ENCODE measurements around the gene ZNF491.
"Not testable (repeated sequence)": the region's sequence is repeated elsewhere in the genome, so short reads cannot be mapped to it uniquely, and the experiment has no call there.

Gene ZNF491

DNA sequence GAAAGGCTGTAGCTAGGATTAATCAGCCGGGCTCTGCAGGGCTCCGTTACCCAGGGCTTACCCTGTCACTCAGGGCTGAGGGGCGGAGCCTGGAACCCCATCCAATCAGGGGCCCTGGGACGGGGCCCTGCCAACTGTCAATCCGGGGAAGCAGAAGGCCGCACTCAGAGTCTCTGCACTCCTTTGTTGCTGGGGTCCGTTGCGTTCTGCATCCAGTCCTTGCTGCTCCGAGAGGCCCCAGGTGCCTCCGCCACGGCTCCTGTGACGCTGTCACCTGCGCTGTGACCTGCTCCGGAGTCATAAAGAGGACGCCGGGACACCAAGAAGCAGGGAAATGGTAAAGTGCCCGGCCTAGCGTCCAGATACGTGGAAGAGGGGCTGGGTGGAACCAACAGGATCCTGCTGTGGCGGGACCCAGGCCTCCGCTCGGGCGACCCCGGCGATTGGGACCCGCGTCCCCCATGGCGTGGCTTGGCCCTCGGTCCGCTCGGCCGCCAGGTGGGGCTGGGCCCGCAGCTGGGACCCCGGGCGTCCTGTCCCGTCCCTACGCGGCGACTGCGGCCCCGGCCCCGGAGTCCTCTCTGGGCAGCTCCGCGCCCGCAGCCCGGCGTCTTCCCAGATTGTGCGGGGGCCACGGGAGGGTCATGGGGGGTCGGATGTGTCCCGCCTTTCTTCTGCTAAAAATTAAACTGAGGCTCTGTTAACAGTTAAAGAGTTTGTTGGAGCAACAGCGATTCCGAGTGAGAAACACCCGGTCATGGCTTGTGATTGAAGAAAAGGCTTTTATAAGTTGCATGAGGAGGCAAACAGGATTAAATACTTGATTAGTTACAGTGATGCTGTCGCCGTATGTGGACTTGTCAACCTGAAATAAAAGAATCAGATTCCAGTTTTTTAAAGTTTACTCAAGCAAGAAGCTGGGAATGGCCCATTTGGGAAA, at the start of gene ZNF491:
ZNF491 (plus strand) TSS at position 133 of the 940 bp plus-strand sequence. CDS start 7,431 bp downstream, outside the sequence.
- peak; percentile 80 for DNase-seq

DNA sequence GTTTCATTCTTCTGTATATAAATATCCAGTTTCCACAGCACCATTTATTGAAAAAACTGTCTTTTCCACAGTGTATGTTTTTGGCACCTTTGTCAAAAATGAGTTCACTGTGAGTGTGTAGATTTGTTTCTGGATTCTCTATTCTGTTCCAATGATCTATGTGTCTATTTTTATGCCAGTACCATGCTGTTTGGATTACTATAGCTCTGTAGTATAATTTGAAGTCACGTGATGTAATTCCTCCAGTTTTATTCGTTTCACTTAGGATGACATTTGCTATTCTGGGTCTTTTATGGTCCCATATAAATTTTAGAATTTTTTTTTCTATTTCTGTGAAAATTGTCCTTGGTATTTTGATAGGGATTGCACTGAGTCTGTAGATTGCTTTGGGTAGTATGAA, 48.6 kb upstream of the ZNF491 start:
- DNase-seq, result no peak

DNA sequence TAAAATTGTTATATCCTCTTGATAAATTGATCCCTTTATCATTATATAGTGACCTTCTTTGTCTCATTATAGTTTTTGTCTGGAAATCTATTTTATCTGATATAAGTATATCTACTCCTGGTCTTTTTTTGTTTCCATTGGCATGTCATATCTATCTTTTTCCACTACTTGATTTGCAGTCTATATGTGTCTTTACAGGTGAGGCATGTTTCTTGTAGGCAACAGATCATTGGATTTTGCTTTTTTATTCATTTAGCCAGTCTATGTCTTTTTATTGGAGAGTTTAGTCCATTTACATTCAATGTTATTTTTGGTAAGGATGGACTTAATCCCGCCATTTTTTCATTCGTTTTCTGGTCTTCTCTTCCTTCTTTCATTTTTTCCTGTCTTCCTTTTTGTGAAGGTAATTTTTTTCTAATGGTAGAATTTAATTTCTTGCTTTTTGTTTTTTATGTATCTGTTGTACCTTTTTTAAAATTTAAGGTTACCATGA, 46.0 kb upstream of the ZNF491 start:
- DNase-seq, result no peak

GRCh38 chr19:11754663-11755062, 43.7 kb upstream of the ZNF491 start:
- DNase-seq, result no peak

- DNase-seq, result no peak
These were observed 41.4 kb upstream of the ZNF491 start for GRCh38 chr19:11756965-11757364.

DNA sequence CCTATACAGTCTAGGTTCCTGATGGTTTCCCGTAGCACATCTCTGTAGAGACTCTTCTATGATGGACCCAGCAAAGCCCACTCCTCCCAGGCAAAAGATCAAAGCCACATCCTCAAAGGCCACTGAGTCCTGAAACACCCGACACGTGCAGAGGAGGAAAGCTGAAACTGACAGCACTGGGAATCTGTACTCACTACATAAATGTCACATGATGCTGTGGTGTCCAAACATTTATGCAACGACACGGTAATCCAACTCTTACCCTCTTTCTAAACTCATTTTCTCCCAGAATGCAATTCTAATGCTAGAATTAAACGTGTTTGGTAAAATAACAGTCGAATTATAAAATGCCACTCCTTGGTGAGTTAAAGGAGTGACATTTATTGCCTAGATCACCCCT, 38.5 kb upstream of the ZNF491 start:
- no peak for DNase-seq

DNA sequence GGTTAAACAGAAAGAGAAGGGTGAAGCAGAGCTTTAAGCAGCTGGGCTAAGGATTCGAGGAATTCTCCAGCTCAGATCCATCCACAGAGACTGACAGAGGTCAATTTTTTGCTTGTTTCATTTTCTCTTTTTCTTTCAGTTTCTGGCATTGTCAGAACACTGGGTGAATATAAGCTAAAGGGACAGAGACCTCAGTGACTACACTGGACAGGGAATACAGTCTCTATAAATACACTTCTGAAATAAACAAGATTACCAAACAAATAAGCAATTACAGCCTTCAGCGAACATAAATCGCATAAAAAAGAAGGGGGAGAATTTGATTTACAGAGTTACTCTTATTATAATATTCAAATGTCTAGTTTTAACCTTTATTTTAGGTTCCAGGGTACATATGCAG, 35.2 kb upstream of the ZNF491 start:
- DNase-seq, result no peak

DNA sequence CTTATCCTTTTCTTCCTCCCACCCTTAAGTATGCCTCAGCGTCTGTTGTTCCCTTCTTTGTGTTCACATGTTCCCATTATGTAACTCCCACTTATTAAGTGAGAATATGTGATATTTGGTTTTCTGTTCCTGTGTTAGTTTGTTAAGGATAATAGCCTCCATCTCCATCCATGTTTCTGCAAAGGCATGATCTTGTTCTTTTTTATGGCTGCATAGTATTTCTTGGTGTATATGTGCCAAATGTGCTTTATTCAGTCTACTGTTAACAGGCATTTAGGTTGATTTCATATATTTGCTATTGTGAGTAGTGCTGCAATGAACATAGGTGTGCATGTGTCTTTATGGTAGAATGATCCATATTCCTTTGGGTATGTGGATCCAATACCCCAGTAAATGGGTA, 34.7 kb upstream of the ZNF491 start:
- DNase-seq, result no peak

DNA sequence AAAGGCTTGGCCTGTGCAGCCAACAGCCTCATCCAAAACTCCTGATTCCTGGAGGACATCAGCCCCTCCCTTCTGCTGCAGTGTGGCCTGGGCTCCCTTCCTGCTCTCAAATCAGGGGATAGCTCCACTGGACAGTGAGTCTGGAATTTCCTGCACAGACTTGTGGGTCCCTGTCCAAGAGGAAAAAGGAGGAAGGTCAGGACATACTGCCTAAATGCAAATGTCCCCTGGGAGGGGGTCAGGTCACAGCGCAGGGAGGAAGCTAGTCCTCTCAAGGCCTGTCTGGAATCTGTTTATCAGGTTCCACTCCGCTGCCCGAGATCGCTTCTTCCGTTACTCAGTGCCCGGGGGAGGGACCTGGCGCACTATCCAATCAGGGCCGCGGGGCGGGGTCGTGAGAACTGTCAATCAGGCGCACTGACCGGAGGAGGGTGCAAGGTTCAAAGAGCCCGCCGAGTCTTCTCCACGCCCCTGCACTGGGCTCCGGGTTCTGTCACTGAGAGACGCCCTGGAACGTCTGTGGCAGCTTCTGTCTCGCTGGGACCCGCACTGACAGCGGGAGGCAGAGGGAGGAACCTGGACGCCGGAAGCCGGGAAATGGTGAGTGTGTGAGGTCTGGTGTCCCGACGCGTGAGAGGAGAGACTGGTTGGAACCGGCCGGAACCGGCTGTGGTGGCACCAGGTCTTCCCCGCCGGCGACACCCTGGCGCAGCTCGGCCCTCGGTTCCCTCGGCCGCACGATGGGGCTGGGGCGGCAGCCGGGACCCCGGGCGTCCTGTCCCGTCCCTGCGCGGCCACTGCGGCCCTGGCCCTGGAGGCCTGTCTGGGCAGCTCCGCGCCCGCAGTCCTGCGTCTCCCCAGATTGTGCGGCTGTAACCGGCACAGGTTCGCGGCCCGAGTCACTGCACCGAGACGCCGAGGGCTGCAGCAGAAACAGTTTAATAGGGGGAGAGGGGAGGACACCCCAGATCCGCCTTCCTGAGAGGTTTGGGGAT, 31.4 kb upstream of the ZNF491 start, which contains the start of gene ZNF441:
ZNF441 (plus strand) TSS at position 404 of the 995 bp plus-strand sequence; CDS start at position 598, 194 bp downstream.
- DNase-seq, result peak; percentile 92

- peak; percentile 21 for DNase-seq
These were observed 30.6 kb upstream of the ZNF491 start for GRCh38 chr19:11767633-11768133.

GRCh38 chr19:11769995-11770394, 28.3 kb upstream of the ZNF491 start:
- no peak for DNase-seq

DNA sequence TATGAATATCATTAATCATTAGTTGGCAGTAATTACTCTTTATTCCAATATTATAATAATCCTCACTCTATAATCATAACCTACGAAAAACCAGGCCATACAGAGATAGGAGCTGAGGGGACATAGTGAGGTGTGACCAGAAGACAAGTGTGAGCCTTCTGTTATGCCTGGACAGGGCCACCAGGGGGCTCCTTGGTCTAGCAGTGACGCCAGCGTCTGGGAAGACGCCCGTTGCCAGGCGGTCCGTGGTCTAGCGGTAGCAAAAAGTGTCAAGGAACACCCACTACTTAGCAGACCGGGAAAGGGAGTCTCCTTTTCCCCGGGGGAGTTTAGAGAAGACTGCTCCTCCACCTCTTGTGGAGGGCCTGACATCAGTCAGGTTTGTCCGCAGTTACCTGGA, 26.8 kb upstream of the ZNF491 start:
- not testable (repeated sequence) for DNase-seq

- DNase-seq, result not testable (repeated sequence)
These were observed 21.7 kb upstream of the ZNF491 start for GRCh38 chr19:11776669-11777068.

- DNase-seq, result no peak
These were observed 17.8 kb upstream of the ZNF491 start for GRCh38 chr19:11780431-11781020.

DNA sequence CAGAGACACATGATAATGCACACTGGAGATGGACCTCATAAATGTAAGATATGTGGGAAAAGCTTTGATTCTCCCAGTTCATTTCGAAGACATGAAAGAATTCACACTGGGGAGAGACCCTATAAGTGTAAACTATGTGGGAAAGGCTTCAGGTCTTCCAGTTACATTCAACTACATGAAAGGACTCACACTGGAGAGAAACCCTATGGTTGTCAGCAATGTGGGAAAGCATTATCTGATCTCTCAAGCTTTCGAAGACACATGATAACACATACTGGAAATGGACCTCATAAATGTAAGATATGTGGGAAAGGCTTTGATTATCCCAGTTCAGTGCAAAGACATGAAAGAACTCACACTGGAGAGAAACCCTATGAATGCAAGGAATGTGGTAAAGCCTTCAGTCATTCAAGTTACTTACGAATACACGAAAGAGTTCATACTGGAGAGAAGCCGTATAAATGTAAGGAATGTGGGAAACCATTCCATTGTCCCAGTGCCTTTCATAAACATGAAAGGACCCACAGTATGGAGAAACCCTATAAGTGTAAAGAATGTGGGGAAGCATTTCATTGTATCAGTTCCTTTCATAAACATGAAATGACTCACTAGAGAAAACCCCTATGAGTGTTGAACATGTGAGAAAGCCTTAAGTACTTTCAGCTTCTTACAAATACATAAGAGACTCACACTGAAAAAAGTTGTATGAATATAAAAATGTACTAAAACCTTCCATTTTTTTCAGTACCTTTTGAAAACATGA, 16.8 kb upstream of the ZNF491 start:
- no peak for DNase-seq

DNA sequence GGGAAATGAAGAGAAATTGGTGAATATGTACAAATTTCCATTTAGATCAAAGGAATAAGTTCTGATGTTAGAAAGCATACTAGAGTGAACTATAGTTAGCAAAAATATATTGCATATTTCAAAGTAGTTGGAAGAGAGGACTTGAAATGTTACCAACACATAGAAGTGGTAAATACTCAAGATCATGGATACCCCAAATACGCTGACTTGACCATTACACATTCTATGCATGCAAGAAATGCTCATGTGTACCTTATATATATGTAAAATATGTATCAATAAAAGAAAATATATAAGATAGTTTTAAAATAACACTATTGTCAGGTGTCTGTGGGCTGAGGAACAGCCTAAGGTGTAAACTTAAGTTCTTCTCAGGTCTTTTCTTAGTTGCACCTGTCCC, 14.6 kb upstream of the ZNF491 start:
- no peak for DNase-seq

DNA sequence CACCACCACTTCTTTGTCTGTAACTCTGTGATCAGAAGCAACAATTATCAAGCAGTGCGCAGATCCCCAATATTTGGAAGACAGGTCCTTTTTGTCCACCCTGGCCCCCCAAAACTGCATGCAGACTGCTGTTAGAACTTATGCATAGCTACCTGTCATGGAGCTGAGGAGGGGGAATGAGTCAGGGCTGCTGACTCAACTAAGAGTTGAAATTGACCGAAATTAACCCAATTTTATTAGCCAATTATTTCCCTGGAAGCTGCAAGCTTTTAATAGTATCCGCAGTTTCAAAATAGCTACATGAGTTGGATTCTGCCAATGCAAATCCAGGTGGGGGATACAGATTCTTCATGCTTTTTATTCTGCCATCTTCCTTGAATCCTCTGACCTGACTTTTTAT, 14.0 kb upstream of the ZNF491 start:
- DNase-seq, result no peak

DNA sequence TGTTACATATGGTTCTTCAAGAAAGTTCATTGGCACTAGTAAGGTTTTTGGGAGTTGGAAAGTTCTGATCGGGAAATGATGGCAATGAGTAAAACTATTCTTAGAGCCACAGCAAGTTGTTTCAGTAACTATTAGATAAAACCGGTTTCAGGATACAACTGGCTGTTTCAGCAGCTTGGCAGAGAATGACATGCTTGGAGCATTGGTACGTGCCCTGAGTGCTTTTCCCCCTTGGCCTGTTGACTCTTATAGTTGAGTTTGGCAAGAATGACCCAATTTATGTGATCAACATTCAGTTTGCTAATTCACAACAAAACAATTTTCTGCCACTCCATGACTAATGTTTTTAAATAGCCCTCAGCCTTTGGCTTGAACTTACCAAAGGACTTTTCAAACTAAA, 10.8 kb upstream of the ZNF491 start:
- no peak for DNase-seq

GRCh38 chr19:11792942-11793341, 5.4 kb upstream of the ZNF491 start:
- no peak for DNase-seq

DNA sequence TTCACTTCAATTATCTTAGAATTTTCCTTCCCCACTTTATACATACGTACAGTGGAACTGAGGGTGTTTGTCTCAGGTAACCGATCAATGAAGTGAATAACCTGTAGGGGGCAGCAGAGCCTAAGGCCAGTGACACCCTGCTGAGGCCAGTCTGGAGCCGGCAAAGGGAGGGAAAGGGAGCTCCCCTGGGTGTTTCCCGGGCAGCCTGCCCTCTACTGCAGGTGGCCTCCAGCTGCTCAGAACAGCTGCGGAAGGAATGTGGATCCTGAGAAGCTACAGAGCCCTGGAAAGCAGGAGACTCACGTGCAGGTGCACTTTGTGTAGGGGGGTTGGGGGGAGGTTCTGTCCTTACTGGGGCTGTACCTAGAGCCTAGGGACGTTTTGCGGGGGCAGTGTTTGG, 832 bp upstream of the ZNF491 start:
- peak; percentile 83 for DNase-seq

DNA sequence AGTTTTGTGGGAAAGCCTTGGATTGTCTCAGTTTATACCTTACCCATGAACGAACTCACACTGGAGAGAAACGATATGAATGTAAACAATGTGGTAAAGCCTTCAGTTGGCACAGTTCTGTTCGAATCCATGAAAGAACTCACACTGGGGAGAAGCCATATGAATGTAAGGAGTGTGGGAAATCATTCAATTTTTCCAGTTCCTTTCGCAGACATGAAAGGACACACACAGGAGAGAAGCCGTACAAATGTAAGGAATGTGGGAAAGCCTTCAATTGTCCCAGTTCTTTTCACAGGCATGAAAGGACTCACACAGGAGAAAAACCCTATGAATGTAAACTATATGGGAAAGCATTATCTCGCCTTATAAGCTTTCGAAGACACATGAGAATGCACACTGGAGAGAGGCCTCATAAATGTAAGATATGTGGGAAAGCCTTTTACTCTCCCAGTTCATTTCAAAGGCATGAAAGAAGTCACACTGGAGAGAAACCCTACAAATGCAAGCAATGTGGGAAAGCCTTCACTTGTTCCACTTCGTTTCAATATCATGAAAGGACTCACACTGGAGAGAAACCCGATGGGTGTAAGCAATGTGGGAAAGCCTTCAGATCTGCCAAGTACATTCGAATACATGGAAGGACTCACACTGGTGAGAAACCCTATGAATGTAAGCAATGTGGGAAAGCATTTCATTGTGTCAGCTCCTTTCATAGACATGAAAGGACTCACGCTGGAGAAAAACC, 8.2 kb downstream of the ZNF491 start:
- no peak for DNase-seq

All from activated CD4-positive, alpha-beta T cell treated with anti-CD3 and anti-CD28 coated beads, Interleukin-10, Interleukin-2, amounts not matched to agents 100 ng/mL and 50 ng/mL, durations not matched to agents 16 hours and 8 hours (primary cell).